SK-N-SH treated with all-trans-retinoic acid at 6 μM for 48 hours (cell line): ENCODE measurements around the gene ARHGEF25.

ENCODE experiments used
- ATAC-seq: fragments of 200-7000 bp; cut with Tn5 transposase; 3 replicates; pipeline ENCODE4 v1.9.1; 2020; ENCODE audit warnings: mild to moderate bottlenecking, moderate library complexity
- ARNTL ChIP-seq: fragments of 450-650 bp; formaldehyde crosslinking; IDR thresholded peaks from 2 replicates; pipeline ENCODE4 v1.5.0; 2020; ENCODE audit warnings: low read depth, mild to moderate bottlenecking, moderate library complexity, borderline replicate concordance
- CSDC2 ChIP-seq: fragments of 250-450 bp; sonication (Bioruptor Pico); IDR thresholded peaks from 2 replicates; pipeline ENCODE4 v1.5.0; 2020; ENCODE audit warnings: mild to moderate bottlenecking, moderate library complexity
- ESRRG ChIP-seq: fragments of 250-450 bp; sonication (Bioruptor Pico); IDR thresholded peaks from 2 replicates; pipeline ENCODE4 v1.6.1; 2021; ENCODE audit warnings: mild to moderate bottlenecking
- GLIS3 ChIP-seq: fragments of 250-450 bp; sonication (Bioruptor Pico); IDR thresholded peaks from 2 replicates; pipeline ENCODE4 v1.5.0; 2020; ENCODE audit warnings: mild to moderate bottlenecking, moderate library complexity
- ISL1 ChIP-seq: fragments of 250-450 bp; sonication (Bioruptor Pico); IDR thresholded peaks from 2 replicates; pipeline ENCODE4 v2.1.2; 2022; ENCODE audit warnings: mild to moderate bottlenecking, moderate library complexity
- OSR1 ChIP-seq: fragments of 250-450 bp; sonication (Bioruptor Pico); IDR thresholded peaks from 2 replicates; pipeline ENCODE4 v1.8.0; 2022; ENCODE audit warnings: moderate library complexity, mild to moderate bottlenecking, inconsistent platforms
- PPARA ChIP-seq: fragments of 250-450 bp; sonication (Bioruptor Pico); IDR thresholded peaks from 2 replicates; pipeline ENCODE4 v1.5.0; 2020; ENCODE audit warnings: mild to moderate bottlenecking, borderline replicate concordance
- RARB ChIP-seq: fragments of 250-450 bp; sonication (Bioruptor Pico); IDR thresholded peaks from 2 replicates; pipeline ENCODE4 v1.8.0; 2021; ENCODE audit warnings: mild to moderate bottlenecking, moderate library complexity
- TOX ChIP-seq: fragments of 250-450 bp; sonication (Bioruptor Pico); IDR thresholded peaks from 2 replicates; pipeline ENCODE4 v1.8.0; 2021; ENCODE audit warnings: mild to moderate bottlenecking, moderate library complexity, borderline replicate concordance
- ZC3H10 ChIP-seq: fragments of 250-450 bp; sonication (Bioruptor Pico); IDR thresholded peaks from 2 replicates; pipeline ENCODE4 v1.5.1; 2021; ENCODE audit warnings: mild to moderate bottlenecking, moderate library complexity
- ZFP3 ChIP-seq: fragments of 250-450 bp; sonication (Bioruptor Pico); IDR thresholded peaks from 2 replicates; pipeline ENCODE4 v1.5.0; 2020; ENCODE audit warnings: mild to moderate bottlenecking, moderate library complexity
- ZNF565 ChIP-seq: fragments of 450-650 bp; formaldehyde crosslinking; conservative IDR thresholded peaks from 2 replicates; pipeline ENCODE4 v1.5.0; 2020; ENCODE audit warnings: low read depth, mild to moderate bottlenecking, moderate library complexity
- ZNF70 ChIP-seq: fragments of 450-650 bp; formaldehyde crosslinking; IDR thresholded peaks from 2 replicates; pipeline ENCODE4 v1.5.0; 2020; ENCODE audit warnings: mild to moderate bottlenecking, moderate library complexity
- ZNF8 ChIP-seq: fragments of 450-650 bp; formaldehyde crosslinking; IDR thresholded peaks from 2 replicates; pipeline ENCODE4 v1.5.0; 2020; ENCODE audit warnings: mild to moderate bottlenecking, moderate library complexity
- TF ChIP-seq, protein P1 (sequence below): fragments of 250-450 bp; sonication (Bioruptor Pico); IDR thresholded peaks from 2 replicates; pipeline ENCODE4 v1.5.1; 2021; ENCODE audit warnings: mild to moderate bottlenecking, moderate library complexity
- TF ChIP-seq, protein P2 (sequence below): fragments of 250-450 bp; sonication (Bioruptor Pico); IDR thresholded peaks from 2 replicates; pipeline ENCODE4 v1.5.1; 2020; ENCODE audit warnings: low read depth, mild to moderate bottlenecking, moderate library complexity
- TF ChIP-seq, protein P3 (sequence below): fragments of 250-450 bp; sonication (Bioruptor Pico); IDR thresholded peaks from 2 replicates; pipeline ENCODE4 v1.8.0; 2021; ENCODE audit warnings: low read depth, mild to moderate bottlenecking, moderate library complexity, borderline replicate concordance
- TF ChIP-seq, protein P4 (sequence below): fragments of 250-450 bp; sonication (Bioruptor Pico); IDR thresholded peaks from 2 replicates; pipeline ENCODE4 v1.5.0; 2020; ENCODE audit warnings: mild to moderate bottlenecking, moderate library complexity

Gene ARHGEF25

DNA sequence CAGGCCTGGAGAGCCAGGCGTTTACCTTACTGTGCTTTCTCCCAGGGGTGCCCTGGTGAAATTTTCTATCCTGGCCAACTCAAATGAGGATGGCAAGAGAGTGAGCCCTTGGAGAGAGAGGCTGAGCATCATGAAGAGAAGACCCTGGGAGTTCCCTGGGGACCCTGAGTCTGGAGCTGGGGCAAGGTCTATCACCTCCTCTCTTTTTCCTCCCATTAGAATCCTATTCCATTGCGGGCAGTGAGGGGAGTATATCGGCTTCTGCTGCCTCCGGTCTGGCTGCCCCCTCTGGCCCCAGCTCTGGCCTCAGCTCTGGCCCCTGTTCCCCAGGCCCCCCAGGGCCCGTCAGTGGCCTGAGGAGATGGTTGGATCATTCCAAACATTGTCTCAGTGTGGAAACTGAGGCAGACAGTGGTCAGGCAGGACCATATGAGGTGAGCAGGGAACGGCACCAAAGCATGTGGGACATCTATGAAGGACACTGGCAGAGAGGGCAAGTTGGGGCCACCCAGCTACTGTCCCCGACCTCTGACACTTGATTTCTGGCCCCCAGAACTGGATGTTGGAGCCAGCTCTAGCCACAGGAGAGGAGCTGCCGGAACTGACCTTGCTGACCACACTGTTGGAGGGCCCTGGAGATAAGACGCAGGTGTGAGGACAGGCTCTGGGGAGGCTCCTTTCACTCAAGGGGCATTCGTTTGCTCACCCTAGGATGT, 1.6 kb downstream of the ARHGEF25 start:
- no peak for ATAC-seq
- no peak for TF ChIP-seq ZNF565 (CRISPR knock-in tag)
- TF ChIP-seq, all 23 proteins: peak for 0

DNA sequence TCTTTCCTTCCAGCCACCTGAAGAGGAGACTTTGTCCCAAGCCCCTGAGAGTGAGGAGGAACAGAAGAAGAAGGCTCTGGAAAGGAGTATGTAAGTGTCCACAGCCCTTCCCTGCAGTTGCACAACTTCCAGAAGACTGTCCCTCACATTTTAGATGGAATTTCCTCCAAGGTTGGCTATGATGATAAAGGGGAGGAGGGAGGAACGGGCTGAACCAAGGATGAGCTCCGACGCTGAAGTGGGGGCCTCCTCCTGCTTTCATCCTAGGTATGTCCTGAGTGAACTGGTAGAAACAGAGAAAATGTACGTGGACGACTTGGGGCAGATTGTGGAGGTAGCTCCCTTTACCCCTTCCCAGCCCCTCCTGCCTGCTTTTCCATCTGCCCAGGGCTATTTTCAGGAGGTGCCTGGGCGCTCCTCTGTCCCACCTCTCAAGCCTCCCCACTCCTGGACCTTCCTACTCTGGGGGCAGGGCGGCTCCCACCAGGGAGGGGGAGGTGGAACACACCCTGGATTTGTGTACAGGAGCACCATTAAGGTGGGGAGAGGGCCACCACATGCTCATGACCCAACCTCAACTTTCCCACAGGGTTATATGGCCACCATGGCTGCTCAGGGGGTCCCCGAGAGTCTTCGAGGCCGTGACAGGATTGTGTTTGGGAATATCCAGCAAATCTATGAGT, 2.3 kb downstream of the ARHGEF25 start:
- ATAC-seq, result no peak
- TF ChIP-seq OSR1 (CRISPR knock-in tag), result no peak
- TF ChIP-seq ZNF565 (CRISPR knock-in tag), result no peak
- TF ChIP-seq, protein P1, sequence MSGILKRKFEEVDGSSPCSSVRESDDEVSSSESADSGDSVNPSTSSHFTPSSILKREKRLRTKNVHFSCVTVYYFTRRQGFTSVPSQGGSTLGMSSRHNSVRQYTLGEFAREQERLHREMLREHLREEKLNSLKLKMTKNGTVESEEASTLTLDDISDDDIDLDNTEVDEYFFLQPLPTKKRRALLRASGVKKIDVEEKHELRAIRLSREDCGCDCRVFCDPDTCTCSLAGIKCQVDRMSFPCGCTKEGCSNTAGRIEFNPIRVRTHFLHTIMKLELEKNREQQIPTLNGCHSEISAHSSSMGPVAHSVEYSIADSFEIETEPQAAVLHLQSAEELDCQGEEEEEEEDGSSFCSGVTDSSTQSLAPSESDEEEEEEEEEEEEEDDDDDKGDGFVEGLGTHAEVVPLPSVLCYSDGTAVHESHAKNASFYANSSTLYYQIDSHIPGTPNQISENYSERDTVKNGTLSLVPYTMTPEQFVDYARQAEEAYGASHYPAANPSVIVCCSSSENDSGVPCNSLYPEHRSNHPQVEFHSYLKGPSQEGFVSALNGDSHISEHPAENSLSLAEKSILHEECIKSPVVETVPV (CRISPR knock-in tag), result no peak
- TF ChIP-seq ESRRG, result no peak
- TF ChIP-seq, protein P2, sequence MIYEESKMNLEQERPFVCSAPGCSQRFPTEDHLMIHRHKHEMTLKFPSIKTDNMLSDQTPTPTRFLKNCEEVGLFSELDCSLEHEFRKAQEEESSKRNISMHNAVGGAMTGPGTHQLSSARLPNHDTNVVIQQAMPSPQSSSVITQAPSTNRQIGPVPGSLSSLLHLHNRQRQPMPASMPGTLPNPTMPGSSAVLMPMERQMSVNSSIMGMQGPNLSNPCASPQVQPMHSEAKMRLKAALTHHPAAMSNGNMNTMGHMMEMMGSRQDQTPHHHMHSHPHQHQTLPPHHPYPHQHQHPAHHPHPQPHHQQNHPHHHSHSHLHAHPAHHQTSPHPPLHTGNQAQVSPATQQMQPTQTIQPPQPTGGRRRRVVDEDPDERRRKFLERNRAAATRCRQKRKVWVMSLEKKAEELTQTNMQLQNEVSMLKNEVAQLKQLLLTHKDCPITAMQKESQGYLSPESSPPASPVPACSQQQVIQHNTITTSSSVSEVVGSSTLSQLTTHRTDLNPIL (CRISPR knock-in tag), result no peak
- TF ChIP-seq ZNF8 (CRISPR knock-in tag), result no peak
- TF ChIP-seq CSDC2, result no peak
- no peak for TF ChIP-seq PPARA (CRISPR knock-in tag)
- no peak for TF ChIP-seq ARNTL (CRISPR knock-in tag)
- TF ChIP-seq, protein P3, sequence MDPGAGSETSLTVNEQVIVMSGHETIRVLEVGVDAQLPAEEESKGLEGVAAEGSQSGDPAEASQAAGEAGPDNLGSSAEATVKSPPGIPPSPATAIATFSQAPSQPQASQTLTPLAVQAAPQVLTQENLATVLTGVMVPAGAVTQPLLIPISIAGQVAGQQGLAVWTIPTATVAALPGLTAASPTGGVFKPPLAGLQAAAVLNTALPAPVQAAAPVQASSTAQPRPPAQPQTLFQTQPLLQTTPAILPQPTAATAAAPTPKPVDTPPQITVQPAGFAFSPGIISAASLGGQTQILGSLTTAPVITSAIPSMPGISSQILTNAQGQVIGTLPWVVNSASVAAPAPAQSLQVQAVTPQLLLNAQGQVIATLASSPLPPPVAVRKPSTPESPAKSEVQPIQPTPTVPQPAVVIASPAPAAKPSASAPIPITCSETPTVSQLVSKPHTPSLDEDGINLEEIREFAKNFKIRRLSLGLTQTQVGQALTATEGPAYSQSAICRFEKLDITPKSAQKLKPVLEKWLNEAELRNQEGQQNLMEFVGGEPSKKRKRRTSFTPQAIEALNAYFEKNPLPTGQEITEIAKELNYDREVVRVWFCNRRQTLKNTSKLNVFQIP (CRISPR knock-in tag), result no peak

DNA sequence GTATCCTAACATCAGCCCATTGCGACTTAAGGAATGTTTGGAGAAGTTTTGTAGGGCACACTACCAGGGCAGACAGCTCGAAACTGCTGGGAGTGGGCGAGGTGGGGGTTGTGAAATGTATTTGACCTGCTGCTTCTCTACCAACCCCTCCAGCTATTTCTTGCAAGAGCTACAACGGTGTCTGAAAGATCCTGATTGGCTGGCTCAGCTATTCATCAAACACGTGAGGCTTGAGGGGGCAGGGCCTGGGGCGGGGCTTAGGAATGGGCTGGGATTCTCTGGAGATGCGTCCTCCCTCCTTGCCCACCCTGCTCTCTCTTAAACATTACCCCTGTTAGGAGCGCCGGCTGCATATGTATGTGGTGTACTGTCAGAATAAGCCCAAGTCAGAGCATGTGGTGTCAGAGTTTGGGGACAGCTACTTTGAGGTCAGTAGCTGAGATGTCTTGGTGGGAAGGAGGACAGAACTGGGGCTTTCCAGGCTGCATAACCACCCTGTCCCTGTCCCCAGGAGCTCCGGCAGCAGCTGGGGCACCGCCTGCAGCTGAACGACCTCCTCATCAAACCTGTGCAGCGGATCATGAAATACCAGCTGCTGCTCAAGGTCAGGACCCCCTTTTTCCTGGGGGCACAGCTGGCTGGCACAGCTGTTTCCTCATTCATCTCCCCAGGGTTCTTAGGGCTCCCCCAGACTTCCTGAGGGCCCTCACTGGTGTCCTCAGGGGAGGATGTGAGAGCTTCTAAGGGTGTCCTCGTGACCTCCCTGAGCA, 3.1 kb downstream of the ARHGEF25 start:
- ATAC-seq, result no peak
- no peak for TF ChIP-seq ZNF565 (CRISPR knock-in tag)
- no peak for TF ChIP-seq ARNTL (CRISPR knock-in tag)
- TF ChIP-seq ZNF70 (CRISPR knock-in tag), result no peak
- no peak for TF ChIP-seq GLIS3
- TF ChIP-seq PPARA (CRISPR knock-in tag), result no peak
- no peak for TF ChIP-seq ESRRG
- TF ChIP-seq, protein P3 (CRISPR knock-in tag), result no peak
- TF ChIP-seq ZC3H10, result no peak
- no peak for TF ChIP-seq ISL1 (CRISPR knock-in tag)
- TF ChIP-seq TOX (CRISPR knock-in tag), result no peak
- TF ChIP-seq, protein P2 (CRISPR knock-in tag), result no peak
- no peak for TF ChIP-seq OSR1 (CRISPR knock-in tag)
- no peak for TF ChIP-seq ZFP3
- no peak for TF ChIP-seq RARB (CRISPR knock-in tag)
- TF ChIP-seq ZNF8 (CRISPR knock-in tag), result no peak
- TF ChIP-seq, protein P4, sequence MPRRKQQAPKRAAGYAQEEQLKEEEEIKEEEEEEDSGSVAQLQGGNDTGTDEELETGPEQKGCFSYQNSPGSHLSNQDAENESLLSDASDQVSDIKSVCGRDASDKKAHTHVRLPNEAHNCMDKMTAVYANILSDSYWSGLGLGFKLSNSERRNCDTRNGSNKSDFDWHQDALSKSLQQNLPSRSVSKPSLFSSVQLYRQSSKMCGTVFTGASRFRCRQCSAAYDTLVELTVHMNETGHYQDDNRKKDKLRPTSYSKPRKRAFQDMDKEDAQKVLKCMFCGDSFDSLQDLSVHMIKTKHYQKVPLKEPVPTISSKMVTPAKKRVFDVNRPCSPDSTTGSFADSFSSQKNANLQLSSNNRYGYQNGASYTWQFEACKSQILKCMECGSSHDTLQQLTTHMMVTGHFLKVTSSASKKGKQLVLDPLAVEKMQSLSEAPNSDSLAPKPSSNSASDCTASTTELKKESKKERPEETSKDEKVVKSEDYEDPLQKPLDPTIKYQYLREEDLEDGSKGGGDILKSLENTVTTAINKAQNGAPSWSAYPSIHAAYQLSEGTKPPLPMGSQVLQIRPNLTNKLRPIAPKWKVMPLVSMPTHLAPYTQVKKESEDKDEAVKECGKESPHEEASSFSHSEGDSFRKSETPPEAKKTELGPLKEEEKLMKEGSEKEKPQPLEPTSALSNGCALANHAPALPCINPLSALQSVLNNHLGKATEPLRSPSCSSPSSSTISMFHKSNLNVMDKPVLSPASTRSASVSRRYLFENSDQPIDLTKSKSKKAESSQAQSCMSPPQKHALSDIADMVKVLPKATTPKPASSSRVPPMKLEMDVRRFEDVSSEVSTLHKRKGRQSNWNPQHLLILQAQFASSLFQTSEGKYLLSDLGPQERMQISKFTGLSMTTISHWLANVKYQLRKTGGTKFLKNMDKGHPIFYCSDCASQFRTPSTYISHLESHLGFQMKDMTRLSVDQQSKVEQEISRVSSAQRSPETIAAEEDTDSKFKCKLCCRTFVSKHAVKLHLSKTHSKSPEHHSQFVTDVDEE (CRISPR knock-in tag), result no peak
